ENCODE data around the gene POLR2E. TPM values are rescaled to one million over a fixed set of nuclear protein-coding genes. Genes with fewer than 3 reads are reported as not detected.
A peak's percentile ranks its signal among the peaks of the same experiment; 100 is the strongest.

Gene POLR2E
- total and polyA plus RNA-seq, 9 of the 15 experiments (the other 6 are each of a cell fraction or from before 2014, with no cell fraction given) = 3.4 to 413 (median 244) TPM

- TF ChIP-seq NKRF (IDR thresholded peaks at IDR 0.05; ENCODE audit: borderline replicate concordance) (no peak), CEBPB (tag; IDR thresholded peaks at IDR 0.05) (no peak), POLR2H (tag; IDR thresholded peaks at IDR 0.05; ENCODE audit: low read depth) (no peak), SMARCC2 (IDR thresholded peaks at IDR 0.05; ENCODE audit: low read depth) (no peak), CXXC5 (CRISPR knock-in tag; IDR thresholded peaks at IDR 0.05) (peak; percentile 59), ZNF766 (CRISPR knock-in tag; conservative IDR thresholded peaks at IDR 0.05) (no peak), KAT2B (IDR thresholded peaks at IDR 0.05; ENCODE audit: low read depth, low read length) (no peak), CCNT2 (IDR thresholded peaks at IDR 0.05; ENCODE audit: borderline replicate concordance, extremely low read depth, insufficient read length, low read depth, low read length) (peak; percentile 34), YY1 (IDR thresholded peaks at IDR 0.05; ENCODE audit: borderline replicate concordance in 1 of 3, control insufficient read depth in 1 of 3, extremely low read depth in 1 of 3, insufficient read depth in 3 of 3, insufficient read length in 1 of 3, insufficient replicate concordance in 2 of 3, low read depth in 1 of 3, low read length in 2 of 3) (peak in 1 of 3 experiments; percentile 33), RUNX1 (IDR thresholded peaks at IDR 0.05; ENCODE audit: low read depth) (no peak), ZFX (CRISPR knock-in tag; IDR thresholded peaks at IDR 0.05) (peak; percentile 66), TFAP4 (CRISPR knock-in tag; IDR thresholded peaks at IDR 0.05; ENCODE audit: borderline replicate concordance) (peak; percentile 43; the same call in 1 of the 2 replicates), ESRRA (IDR thresholded peaks at IDR 0.05; ENCODE audit: borderline replicate concordance, low read depth) (no peak), ETV5 (CRISPR knock-in tag; IDR thresholded peaks at IDR 0.05; ENCODE audit: low read depth) (no peak), RAD21 (CRISPR knock-in tag; conservative IDR thresholded peaks at IDR 0.05 in 1 of 2, IDR thresholded peaks at IDR 0.05 in 1 of 2) (0 out of 4 replicates have a peak, but pooled peaks of 1 of the 2 experiments have one; percentile 27), KAT8 (IDR thresholded peaks at IDR 0.05; ENCODE audit: low read depth) (no peak), FOXP4 (CRISPR knock-in tag; IDR thresholded peaks at IDR 0.05; ENCODE audit: borderline replicate concordance) (no peak), CREB1 (IDR thresholded peaks at IDR 0.05) (no peak), CREB1 (CRISPR knock-in tag; IDR thresholded peaks at IDR 0.05) (no peak), ZNF263 (CRISPR knock-in tag; IDR thresholded peaks at IDR 0.05; ENCODE audit: borderline replicate concordance) (peak; percentile 63; the same call in 1 of the 2 replicates)
Measured at GRCh38 chr19:1064661-1065605, 30.2 kb downstream of the POLR2E start (continued).

Measured in K562 (cell line).